Ramos (cell line): ENCODE measurements around the gene OR10H5.

Source experiments
- in situ Hi-C: fragments of 300-500 bp; cut with MboI; formaldehyde crosslinking; loops from one replicate; pipeline ENCODE4 v1.14.3; 2022; ENCODE audit warnings: low sequenced_read_pairs; ENCODE audit not compliant: unreplicated experiment

Gene OR10H5

GRCh38 chr19:15840833-15841232 lies 53.4 kb downstream of the OR10H5 start:
- in situ Hi-C loops = loop anchor here (25.0 kb wide), 1 partner anchor 346 kb away; the partner anchor contains the start of genes AP1M1 and FAM32A

- in situ Hi-C loops = loop anchor here (25.0 kb wide), 1 partner anchor 345 kb away; the partner anchor contains the start of genes AP1M1 and FAM32A
These were observed 54.6 kb downstream of the OR10H5 start for GRCh38 chr19:15841875-15842569.

GRCh38 chr19:15843203-15843893 lies 55.9 kb downstream of the OR10H5 start:
- in situ Hi-C loops = loop anchor here (25.0 kb wide), 1 partner anchor 344 kb away; the partner anchor contains the start of genes AP1M1 and FAM32A

- in situ Hi-C loops = loop anchor here (25.0 kb wide), 1 partner anchor 343 kb away; the partner anchor contains the start of genes AP1M1 and FAM32A
These were observed 56.4 kb downstream of the OR10H5 start for GRCh38 chr19:15843894-15844222.

GRCh38 chr19:15846923-15847322 lies 59.5 kb downstream of the OR10H5 start:
- in situ Hi-C loops = loop anchor here (25.0 kb wide), 1 partner anchor 340 kb away; the partner anchor contains the start of genes AP1M1 and FAM32A

GRCh38 chr19:15850385-15850784 lies 62.9 kb downstream of the OR10H5 start:
- in situ Hi-C loops = no loop called here
